Kidney epithelial cell (primary cell): ENCODE measurements around the gene ZNF213. TPM values are rescaled to one million over a fixed set of nuclear protein-coding genes. Genes with fewer than 3 reads are reported as not detected.

ENCODE experiments used
- DNase-seq: peaks from one replicate; pipeline ENCODE4 v3.0.0-alpha.2; 2010; ENCODE audit warnings: low read depth
- H3K27me3 ChIP-seq: 2 replicates; pipeline ENCODE4 v1.6.0; 2011; ENCODE audit warnings: low read length; ENCODE audit not compliant: control insufficient read depth, insufficient read depth
- H3K36me3 ChIP-seq: 2 replicates; pipeline ENCODE4 v1.5.1; 2011; ENCODE audit warnings: low read length; ENCODE audit not compliant: control insufficient read depth, insufficient read depth
- H3K4me3 ChIP-seq: 2 replicates; pipeline ENCODE4 v1.5.1; 2011; ENCODE audit warnings: low read depth, mild to moderate bottlenecking, control low read depth, low read length
- total RNA-seq: library from RNA; depleted of rRNA; stranded (reverse); fragments of >200 nt; gene quantifications from 2 replicates; pipeline ENCODE4 v1.2.3, GENCODE V29; 2015
- TF ChIP-seq, protein P1 (sequence below): IDR thresholded peaks from 2 replicates; pipeline ENCODE4 v1.5.1; 2011; ENCODE audit warnings: mild to moderate bottlenecking, moderate library complexity, low read length, control low read depth, inconsistent platforms; ENCODE audit not compliant: insufficient read depth, poor library complexity, severe bottlenecking

Gene ZNF213
- total RNA-seq, 1 donor from 2014 or later, result 13.7 TPM

DNA sequence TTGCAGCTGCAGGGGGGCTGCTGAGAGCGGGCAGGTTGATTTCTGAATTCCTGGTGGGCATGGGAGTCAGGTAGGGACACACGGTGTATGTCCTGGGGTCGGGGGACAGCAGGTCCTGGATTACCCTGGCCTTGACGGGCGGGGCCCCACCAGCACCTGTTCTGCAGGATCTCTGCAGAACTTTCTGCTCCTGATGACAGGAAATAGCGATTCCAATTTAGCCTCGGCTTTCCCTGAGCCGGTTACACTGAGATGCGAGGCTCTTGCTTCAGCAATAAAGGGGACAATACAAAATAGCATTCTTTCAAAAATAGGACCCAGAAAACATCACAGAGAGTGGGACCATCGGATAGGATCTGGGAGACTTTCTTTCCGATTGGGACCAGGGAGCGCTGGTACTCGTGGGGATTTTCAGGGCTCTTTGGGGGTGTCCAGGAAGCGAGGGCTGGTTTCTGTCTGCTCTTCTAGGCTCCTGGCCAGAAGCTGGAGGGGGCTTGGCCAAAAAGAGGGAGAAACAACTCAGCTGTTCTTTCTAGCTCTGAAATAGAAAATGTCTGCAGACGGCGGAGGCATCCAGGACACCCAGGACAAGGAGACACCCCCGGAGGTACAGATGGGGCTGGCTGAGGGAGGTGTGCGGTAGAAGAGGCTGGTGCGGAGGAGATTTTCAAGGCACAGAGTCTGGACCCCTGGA is 21.8 kb upstream of the ZNF213 start:
- Histone ChIP-seq H3K4me3 (peak overlapping the region; percentile 86), H3K36me3 (peaks cover under 1% of the 10 kb centered on the region), H3K27me3 (no peaks in the 10 kb centered on the region)
- TF ChIP-seq, protein P1, sequence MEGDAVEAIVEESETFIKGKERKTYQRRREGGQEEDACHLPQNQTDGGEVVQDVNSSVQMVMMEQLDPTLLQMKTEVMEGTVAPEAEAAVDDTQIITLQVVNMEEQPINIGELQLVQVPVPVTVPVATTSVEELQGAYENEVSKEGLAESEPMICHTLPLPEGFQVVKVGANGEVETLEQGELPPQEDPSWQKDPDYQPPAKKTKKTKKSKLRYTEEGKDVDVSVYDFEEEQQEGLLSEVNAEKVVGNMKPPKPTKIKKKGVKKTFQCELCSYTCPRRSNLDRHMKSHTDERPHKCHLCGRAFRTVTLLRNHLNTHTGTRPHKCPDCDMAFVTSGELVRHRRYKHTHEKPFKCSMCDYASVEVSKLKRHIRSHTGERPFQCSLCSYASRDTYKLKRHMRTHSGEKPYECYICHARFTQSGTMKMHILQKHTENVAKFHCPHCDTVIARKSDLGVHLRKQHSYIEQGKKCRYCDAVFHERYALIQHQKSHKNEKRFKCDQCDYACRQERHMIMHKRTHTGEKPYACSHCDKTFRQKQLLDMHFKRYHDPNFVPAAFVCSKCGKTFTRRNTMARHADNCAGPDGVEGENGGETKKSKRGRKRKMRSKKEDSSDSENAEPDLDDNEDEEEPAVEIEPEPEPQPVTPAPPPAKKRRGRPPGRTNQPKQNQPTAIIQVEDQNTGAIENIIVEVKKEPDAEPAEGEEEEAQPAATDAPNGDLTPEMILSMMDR, result no peak
- DNase-seq, result no peak

DNA sequence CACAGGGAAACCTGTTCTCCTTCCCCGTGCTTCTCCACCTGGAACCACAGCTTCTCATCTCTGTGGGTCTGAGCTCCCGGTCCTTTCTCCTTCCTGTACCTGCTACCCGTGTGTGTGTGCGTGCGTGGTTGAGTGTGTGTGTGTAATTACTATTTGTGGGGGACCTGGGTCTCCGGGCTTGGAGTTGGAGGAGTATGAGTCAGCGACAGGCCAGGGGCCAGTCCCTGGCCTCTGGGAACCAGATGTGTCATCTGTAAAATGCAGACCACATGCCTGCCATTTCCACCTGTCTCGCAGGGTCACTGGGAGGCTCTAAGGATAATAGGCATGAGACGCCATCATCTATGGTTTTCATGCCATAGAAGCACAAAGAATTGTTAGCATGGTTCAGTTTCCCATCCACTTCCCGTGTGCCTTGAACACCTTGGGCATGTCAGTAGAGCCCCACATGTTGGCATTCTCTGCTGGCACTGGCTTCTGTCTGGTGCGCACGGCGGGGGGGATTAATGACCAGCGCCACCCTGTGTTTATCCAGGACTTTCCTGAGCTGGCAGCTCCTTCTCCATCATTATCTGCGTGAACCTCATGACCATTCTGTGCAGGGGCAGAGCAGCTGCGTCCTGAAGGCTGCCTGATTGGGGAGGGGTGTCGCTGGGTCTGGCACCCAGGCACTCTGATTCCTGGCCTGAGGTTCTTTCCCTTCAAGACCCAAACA is 20.9 kb upstream of the ZNF213 start:
- H3K36me3 ChIP-seq, result peaks cover 2% of the 10 kb centered on the region
- TF ChIP-seq, protein P1, result no peak
- no peak for DNase-seq
- no peaks in the 10 kb centered on the region for H3K27me3 ChIP-seq
- peak overlapping the region; percentile 86 for H3K4me3 ChIP-seq

DNA sequence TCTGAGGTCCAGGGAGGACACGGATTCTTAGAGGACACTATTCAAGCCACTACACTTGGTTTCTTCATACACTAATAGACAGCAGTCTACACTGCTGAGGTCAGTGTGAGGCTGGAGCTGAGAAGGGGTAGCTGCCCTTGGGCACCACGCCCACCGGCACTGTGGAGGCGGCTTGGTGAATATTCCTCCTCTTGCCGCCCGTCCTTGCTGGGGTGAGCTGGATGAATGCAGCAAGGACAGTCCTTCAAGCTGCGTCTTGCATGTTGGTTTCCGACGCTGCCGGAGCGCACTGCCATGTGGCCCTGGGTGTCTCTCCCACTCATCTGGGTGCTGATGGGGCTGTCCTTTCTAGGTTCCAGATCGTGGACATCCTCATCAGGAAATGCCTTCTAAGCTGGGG is 19.8 kb upstream of the ZNF213 start:
- Histone ChIP-seq H3K27me3 (no peaks in the 10 kb centered on the region), H3K4me3 (no peak overlapping the region), H3K36me3 (peaks cover 2% of the 10 kb centered on the region)
- DNase-seq, result no peak
- TF ChIP-seq, protein P1, result no peak

DNA sequence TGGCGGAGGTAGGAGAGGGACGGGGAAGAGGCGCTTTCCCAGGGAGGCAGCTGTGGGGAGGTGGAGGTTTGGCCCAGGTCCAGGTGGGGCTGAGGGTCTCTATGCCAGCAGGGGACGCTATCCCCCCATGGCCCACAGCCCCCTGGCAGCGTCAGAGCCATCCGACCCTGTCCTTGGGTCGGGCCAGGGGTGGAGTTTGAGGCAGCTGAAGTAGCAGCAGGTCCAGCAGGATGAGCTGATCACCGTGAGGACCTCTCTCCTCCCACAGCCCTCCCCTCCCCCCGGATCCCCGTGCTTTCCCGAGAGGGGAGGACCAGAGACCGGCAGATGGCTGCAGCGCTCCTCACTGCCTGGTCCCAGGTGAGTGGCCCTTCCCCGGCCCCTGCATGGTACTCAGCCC is 19.3 kb upstream of the ZNF213 start:
- H3K27me3 ChIP-seq, result no peaks in the 10 kb centered on the region
- no peak overlapping the region for H3K4me3 ChIP-seq
- H3K36me3 ChIP-seq, result peaks cover 2% of the 10 kb centered on the region
- DNase-seq, result no peak
- TF ChIP-seq, protein P1, result no peak

DNA sequence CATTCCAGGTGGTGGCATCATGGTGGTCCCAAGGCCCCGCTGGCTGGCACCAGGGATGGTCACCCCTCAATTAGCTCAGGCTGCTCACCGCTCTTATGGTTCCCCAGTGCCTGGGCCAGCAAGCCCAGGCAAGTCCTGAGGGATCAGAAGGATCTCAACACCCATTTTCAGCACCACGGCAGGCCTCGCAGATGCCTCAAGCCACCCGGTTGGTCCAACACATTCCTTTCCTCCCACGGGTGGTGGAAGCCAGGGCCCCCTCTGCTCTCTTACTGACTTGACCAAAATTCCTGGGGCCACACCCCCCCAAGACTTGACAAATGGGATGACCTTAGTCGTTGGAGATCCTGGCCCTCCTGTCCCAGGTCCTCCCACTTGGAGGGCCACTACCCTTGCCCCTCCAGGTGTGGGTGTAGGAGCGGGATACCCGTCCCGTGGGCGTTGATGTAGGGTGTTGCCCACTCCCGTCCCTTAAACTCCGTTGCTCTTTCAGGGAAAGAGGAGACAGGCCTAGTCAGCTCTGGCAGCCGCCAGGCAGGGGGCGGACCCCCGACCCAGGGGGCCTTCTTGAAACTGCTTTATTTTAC is 16.5 kb upstream of the ZNF213 start:
- Histone ChIP-seq H3K27me3 (no peaks in the 10 kb centered on the region), H3K4me3 (no peak overlapping the region), H3K36me3 (peaks cover 2% of the 10 kb centered on the region)
- TF ChIP-seq, protein P1, result no peak
- no peak for DNase-seq

DNA sequence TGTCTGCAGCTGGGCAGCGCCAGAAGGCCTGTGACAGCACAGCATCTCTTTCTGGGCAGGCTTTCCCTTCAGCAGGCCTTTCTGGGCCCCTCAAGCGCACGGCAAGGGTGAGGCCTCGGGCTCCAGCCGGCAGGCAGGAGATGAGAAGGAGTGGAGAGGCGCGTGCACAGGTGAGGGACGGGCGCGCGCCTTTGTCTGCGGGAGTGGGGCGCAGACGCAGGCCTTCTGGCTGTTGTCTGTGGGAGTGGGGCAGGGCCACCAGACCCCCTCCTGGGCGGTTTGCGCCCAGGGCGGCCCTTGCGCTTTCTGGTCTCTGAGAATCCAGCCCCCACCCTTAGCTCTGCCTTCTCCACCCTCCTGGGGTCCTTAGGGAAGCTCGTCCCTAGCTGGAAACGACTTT is 16.0 kb upstream of the ZNF213 start:
- H3K4me3 ChIP-seq, result no peak overlapping the region
- no peaks in the 10 kb centered on the region for H3K27me3 ChIP-seq
- peaks cover 2% of the 10 kb centered on the region for H3K36me3 ChIP-seq
- TF ChIP-seq, protein P1, result no peak
- DNase-seq, result no peak
